GM12878 (cell line): Measurements from ENCODE around the gene SPAAR.

Experiments
- CTCF ChIP-seq, 3 experiments: IDR thresholded peaks in 2 of 3; conservative IDR thresholded peaks in 1 of 3; 2 replicates each; pipeline ENCODE4 v1.5.1; 2011; ENCODE audit warnings: low read depth in 3 of 3, low read length in 3 of 3, mild to moderate bottlenecking in 3 of 3, control low read depth in 2 of 3, moderate library complexity in 2 of 3, inconsistent platforms in 1 of 3, mixed read lengths in 1 of 3; ENCODE audit not compliant: control insufficient read depth in 2 of 3, insufficient read depth in 1 of 3; ENCODE audit errors: extremely low read depth in 1 of 3
- EZH2 ChIP-seq: IDR thresholded peaks from 2 replicates; pipeline ENCODE4 v1.6.1; 2012; ENCODE audit warnings: low read depth, mild to moderate bottlenecking, control low read depth, inconsistent platforms, low read length, borderline replicate concordance; ENCODE audit not compliant: control insufficient read depth
- JUND ChIP-seq: IDR thresholded peaks from 2 replicates; pipeline ENCODE4 v1.6.1; 2012; ENCODE audit warnings: low read depth, mild to moderate bottlenecking, low read length, improper control_type of control experiment, moderate library complexity
- KAT2A ChIP-seq: conservative IDR thresholded peaks from 2 replicates; pipeline ENCODE4 v1.6.1; 2011; ENCODE audit warnings: low read depth, low read length; ENCODE audit not compliant: control insufficient read depth
- MAX ChIP-seq: IDR thresholded peaks from 2 replicates; pipeline ENCODE4 v1.6.1; 2012; ENCODE audit warnings: low read depth, low read length, improper control_type of control experiment
- NFXL1 ChIP-seq: fragments of 450-650 bp; IDR thresholded peaks from 2 replicates; pipeline ENCODE4 v1.6.1; 2017; ENCODE audit warnings: antibody characterized with exemption, mild to moderate bottlenecking, borderline replicate concordance
- RCOR1 ChIP-seq: conservative IDR thresholded peaks from 2 replicates; pipeline ENCODE4 v1.6.1; 2012; ENCODE audit warnings: low read depth, low read length, improper control_type of control experiment
- SMARCA5 ChIP-seq: fragments of 450-650 bp; IDR thresholded peaks from 2 replicates; pipeline ENCODE4 v1.6.1; 2017; ENCODE audit warnings: mild to moderate bottlenecking
- STAT1 ChIP-seq: fragments of 450-650 bp; conservative IDR thresholded peaks from 2 replicates; pipeline ENCODE4 v1.6.1; 2014; ENCODE audit warnings: antibody characterized with exemption, mild to moderate bottlenecking
- TF ChIP-seq, protein P1 (sequence below): IDR thresholded peaks from 2 replicates; pipeline ENCODE4 v1.6.1; 2012; ENCODE audit warnings: low read depth, low read length, improper control_type of control experiment

- TF ChIP-seq JUND (no peak), EZH2 (no peak), CTCF (IDR thresholded peaks at IDR 0.05 in 2 of 3, conservative IDR thresholded peaks at IDR 0.05 in 1 of 3; ENCODE audit: control insufficient read depth in 2 of 3, extremely low read depth in 1 of 3, insufficient read depth in 1 of 3, low read depth in 3 of 3, low read length in 3 of 3) (no peak), STAT1 (no peak), RCOR1 (no peak), NFXL1 (no peak), SMARCA5 (no peak), KAT2A (no peak), MAX (no peak)
- TF ChIP-seq, protein P1, sequence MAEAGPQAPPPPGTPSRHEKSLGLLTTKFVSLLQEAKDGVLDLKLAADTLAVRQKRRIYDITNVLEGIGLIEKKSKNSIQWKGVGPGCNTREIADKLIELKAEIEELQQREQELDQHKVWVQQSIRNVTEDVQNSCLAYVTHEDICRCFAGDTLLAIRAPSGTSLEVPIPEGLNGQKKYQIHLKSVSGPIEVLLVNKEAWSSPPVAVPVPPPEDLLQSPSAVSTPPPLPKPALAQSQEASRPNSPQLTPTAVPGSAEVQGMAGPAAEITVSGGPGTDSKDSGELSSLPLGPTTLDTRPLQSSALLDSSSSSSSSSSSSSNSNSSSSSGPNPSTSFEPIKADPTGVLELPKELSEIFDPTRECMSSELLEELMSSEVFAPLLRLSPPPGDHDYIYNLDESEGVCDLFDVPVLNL = no peak
These were observed 3.2 kb upstream of the SPAAR start, which contains the start of gene HRCT1 for GRCh38 chr9:35905912-35906679.
